HL-60/S4 treated with retinoic acid at 250 ng/mL for 4 days and 3 days (cell line): ENCODE measurements around the gene NR2C2.

Source experiments
- in situ Hi-C: fragments of 300-500 bp; cut with MboI; formaldehyde crosslinking; loops from 2 replicates; pipeline ENCODE4 v1.7.0; 2022; ENCODE audit warnings: low sequenced_read_pairs

The NR2C2 gene

GRCh38 chr3:14920536-14920935, 26.8 kb upstream of the NR2C2 start:
- in situ Hi-C loops: loop anchor here (25.0 kb wide), 2 partner anchors 258 to 658 kb away; partner anchors contain the start of gene CCDC174

DNA sequence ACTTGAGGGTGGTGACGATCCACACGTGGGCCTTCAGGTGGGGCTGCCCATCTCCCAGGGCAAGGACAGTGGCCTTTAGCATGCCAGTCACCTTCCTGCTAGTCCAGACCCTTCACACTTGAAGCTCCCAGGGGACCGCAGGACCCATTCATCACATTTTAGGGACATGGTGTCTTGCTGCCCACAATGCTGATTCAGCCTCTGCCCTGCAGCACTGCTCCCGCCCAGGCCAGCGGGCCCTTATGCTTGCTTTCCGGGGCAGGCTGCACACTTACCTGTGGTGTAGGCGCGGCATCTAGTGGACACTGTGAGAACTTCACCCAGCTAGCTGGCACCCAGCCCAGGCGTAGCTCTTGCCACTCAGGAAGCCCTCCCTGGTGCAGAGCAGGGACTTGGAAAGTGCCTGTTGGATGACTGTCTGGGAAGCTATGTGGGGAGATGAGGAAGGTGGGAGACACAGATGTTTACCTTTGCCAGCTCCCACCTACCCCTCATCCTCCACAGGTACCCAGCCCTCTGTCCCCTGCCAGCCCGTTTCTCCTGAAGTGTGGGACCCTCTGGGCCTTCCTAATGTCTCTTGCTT, 26.3 kb upstream of the NR2C2 start:
- in situ Hi-C loops: loop anchor here (25.0 kb wide), 2 partner anchors 259 to 659 kb away; partner anchors contain the start of gene CCDC174

- in situ Hi-C loops: loop anchor here (25.0 kb wide), 2 partner anchors 260 to 660 kb away; partner anchors contain the start of gene CCDC174
These were observed 25.3 kb upstream of the NR2C2 start for GRCh38 chr3:14921811-14922705.

GRCh38 chr3:14922863-14923262, 24.5 kb upstream of the NR2C2 start:
- in situ Hi-C loops: loop anchor here (25.0 kb wide), 2 partner anchors 261 to 661 kb away; partner anchors contain the start of gene CCDC174

- in situ Hi-C loops: loop anchor here (25.0 kb wide), 2 partner anchors 261 to 661 kb away; partner anchors contain the start of gene CCDC174
These were observed 23.9 kb upstream of the NR2C2 start for GRCh38 chr3:14923476-14923875.

- in situ Hi-C loops: no loop called here
These were observed 21.4 kb upstream of the NR2C2 start for GRCh38 chr3:14925729-14926591.

- in situ Hi-C loops: no loop called here
These were observed 20.8 kb upstream of the NR2C2 start for GRCh38 chr3:14926592-14926991.

DNA sequence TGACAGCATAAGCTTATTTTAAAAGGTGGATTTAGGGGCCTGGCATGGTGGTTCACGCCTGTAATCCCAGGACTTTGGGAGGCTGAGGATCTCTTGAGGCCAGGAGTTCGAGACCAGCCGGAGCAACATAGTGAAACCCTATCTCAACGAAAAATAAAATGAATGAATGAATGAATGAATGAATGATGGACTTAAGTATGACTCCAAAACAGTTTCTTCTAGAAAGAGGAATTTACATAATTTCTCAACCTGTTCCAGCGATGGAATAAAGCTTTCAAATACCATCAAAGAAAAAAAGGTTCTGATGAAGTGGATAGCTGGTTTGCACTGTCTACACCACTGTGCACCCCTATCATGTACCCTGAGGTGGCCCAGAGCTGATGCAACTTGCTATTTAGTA, 20.1 kb upstream of the NR2C2 start:
- in situ Hi-C loops: no loop called here

- in situ Hi-C loops: no loop called here
These were observed 17.9 kb upstream of the NR2C2 start for GRCh38 chr3:14929310-14930074.

DNA sequence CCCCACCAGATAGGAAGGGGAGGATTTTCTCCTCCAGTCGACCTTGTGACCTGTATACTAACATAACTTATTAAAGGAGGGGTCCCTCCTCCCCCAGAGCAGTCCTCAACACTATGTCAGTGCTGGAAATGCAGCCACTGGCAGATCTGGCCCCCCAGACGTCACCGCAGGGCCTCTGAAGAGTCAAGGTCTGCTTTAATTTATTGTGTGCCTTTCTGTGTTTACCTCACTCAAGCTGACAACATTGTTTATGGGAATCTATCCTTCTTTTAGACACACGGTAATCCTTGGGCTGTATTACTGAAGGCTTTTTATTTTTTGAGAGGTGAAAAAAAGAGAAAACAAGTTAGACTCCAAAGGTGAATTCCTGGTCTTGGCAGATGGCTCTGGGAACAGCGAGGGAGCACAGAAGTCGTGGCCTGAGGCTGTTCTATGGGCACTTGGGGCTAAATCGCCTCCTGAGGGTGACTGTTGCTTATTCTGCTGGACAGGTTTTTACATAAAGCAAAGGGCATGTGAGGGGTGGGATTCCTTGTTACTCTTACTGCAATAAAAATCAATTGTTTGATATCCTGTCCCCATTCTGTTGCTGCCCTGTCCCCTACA, 13.5 kb upstream of the NR2C2 start:
- in situ Hi-C loops: no loop called here

GRCh38 chr3:14935592-14936345, 11.6 kb upstream of the NR2C2 start:
- in situ Hi-C loops: no loop called here

- in situ Hi-C loops: no loop called here
These were observed 8.4 kb upstream of the NR2C2 start for GRCh38 chr3:14938954-14939353.

DNA sequence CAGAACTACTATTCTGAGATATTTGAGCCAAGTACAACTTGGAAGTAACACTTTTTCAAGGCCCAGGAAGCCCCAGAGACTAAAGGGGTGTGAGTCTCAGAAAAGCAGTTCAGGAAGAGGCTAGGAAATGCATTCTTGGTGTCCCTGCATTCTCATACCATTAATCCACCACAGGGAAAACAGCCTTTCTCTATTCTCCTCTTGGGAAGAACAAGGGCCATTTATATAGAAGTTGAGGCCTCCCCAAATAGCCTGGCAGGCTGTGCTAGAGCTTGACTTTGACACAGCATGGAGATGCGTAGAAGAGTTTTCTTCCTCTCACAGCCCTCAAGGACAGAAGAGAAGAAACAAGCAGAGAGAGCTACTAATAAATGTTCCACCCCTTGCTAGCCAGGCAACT, 5.5 kb upstream of the NR2C2 start:
- in situ Hi-C loops: no loop called here

DNA sequence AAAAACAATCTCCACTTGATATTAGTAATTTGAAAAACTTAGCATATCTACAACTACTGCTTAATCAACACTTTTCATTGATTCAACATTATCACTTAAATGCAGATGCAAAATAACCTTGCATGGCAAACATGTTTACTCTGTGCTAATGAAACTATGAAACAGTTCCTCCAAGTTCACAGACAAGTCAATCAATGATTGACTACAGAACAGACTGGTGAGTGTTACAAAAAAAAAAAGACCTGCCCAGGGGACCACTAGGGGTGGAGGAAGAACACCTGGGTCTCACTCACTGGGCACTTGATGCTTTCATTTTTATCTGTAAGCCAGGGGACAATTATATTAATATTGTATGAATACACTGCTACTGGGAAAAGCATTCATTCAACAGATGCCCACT, 4.3 kb upstream of the NR2C2 start:
- in situ Hi-C loops: no loop called here

DNA sequence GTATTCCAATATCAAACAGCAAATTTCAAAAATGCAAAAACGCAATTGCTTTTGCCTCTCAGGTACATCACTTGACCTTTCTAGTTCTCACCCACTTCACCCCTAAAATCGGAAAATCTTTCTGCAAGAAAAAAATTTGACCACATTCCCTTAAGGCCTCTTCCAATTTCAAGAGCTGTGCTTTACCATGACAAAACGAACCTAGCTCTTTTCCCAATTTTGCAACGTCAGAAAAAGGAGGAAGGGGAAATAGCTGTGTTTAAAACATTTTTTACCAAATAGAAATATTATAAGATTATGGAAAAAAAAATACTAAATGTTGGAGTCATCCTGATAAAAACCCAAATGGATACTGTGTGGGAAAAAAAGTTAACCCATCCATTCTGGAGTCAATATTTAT, 1.1 kb upstream of the NR2C2 start:
- in situ Hi-C loops: no loop called here

GRCh38 chr3:14946739-14947099, 664 bp upstream of the NR2C2 start:
- in situ Hi-C loops: no loop called here

DNA sequence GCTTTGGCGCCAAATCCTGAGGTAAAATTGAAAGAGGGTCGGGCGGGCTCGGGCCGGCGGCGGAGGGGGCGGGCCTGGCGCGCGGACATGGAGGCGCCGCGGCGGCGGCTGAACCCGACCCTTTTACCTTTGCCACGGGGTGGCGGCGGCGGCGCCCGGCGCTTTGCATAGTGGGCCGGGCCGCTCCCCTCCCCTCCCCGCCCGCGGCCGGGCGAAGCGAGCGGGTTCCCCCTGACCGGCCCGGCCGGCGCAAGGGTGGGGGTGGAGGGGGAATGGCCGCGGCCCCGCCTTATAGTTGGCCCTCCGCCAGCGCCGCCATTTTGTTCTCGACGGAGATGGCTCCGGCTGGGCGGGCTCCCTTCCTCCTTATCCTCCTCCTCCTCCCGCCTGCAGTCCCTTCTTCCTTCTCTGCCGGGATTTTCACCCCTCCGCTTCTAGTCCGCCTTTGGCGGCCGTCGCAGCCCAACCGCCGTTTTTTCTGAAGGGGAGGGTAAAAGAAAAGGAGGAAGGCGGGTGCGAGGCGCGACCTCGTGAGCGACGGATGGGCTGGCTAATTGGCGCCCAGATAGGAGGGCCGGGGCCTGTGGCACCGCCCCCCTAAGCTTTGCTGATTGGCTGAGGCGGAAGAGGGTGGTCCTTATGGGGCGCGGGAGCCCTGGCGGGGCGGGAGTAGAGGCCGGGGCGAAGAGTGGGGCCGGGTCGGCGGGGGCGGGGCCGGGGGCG, 664 bp downstream of the NR2C2 start:
- in situ Hi-C loops: no loop called here

- in situ Hi-C loops: no loop called here
These were observed 1.2 kb downstream of the NR2C2 start for GRCh38 chr3:14948609-14949038.

GRCh38 chr3:14949126-14949525, 1.7 kb downstream of the NR2C2 start:
- in situ Hi-C loops: no loop called here
